GM12801 (cell line): ENCODE data around the gene DHRSX.

Experiments
- CTCF ChIP-seq: IDR thresholded peaks from one replicate; pipeline ENCODE4 v1.5.1; 2011; ENCODE audit warnings: control low read depth; ENCODE audit not compliant: insufficient read length; ENCODE audit errors: extremely low read depth

Gene DHRSX

DNA sequence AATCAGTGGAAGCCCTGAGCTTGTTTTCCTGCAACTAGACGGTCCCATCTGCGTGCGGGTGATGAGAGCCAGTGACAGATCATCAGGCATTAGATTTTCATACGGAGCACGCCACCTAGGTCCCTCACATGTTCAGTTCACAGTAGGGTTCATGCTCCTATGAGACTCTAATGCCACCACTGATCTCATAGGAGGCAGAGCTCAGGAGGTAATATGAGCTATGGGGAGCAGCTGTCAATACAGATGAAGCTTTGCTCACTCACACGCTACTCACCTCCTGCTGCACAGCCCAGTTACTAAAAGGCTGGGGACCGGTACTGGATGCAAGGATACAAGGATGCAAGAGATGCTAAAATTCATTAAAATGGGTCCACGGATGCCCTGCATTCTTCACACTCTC, 61.2 kb downstream of the DHRSX start:
- TF ChIP-seq CTCF: no peak

- no peak for TF ChIP-seq CTCF
These were observed 65.3 kb downstream of the DHRSX start for GRCh38 chrX:2435465-2435864.

GRCh38 chrX:2434270-2435163, 66.3 kb downstream of the DHRSX start:
- no peak for TF ChIP-seq CTCF

DNA sequence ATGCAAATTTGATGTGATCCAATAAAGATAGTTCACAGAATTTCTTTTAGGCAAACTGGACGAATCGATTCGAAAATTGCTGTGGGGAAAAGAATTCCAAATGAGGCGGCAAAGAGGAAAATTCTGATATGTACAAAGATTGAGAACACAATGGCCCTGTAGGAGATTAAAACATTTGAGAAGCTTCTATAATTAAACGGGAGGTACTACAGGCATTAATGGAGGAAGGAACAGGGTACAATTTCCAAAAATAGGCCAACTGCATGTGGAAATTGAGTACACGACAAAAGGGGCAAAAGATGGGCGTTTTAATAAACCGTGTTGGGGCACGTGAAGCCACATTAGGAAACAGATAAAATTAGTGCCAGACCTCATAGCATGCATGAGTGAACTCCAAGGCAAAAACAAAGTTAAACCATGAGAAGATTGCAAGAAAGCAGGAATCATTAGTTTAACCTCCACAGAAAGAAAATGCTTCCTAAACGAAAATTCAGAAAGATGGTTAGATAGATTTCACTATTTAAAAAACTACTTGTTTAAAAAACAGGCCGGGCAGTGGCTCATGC, 68.4 kb downstream of the DHRSX start:
- TF ChIP-seq CTCF: no peak

- no peak for TF ChIP-seq CTCF
These were observed 70.4 kb downstream of the DHRSX start for GRCh38 chrX:2430265-2430825.

- TF ChIP-seq CTCF: no peak
These were observed 73.0 kb downstream of the DHRSX start for GRCh38 chrX:2427737-2428136.

GRCh38 chrX:2427147-2427546, 73.6 kb downstream of the DHRSX start:
- no peak for TF ChIP-seq CTCF
